ENCODE data around the gene TGFBR3.

DNA sequence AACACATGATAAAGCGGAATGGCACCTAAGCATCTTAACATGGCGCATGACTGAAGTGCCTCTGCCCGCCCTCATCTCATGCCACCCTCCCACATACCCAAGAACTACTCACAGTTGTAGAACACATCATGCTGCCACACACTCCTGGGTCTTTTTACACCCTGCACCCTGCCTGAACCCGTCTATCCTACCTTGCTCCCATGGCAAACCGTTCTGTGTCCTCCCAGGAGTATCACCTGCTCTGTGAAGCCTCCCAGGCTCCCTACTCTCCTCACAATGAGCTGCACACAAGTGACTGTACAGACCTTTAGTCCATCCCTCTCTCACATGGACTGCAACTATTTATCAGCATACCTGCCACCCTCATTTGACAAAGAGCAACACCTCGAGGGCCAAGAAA lies 144.0 kb downstream of the TGFBR3 start:
- TF ChIP-seq, protein P1, sequence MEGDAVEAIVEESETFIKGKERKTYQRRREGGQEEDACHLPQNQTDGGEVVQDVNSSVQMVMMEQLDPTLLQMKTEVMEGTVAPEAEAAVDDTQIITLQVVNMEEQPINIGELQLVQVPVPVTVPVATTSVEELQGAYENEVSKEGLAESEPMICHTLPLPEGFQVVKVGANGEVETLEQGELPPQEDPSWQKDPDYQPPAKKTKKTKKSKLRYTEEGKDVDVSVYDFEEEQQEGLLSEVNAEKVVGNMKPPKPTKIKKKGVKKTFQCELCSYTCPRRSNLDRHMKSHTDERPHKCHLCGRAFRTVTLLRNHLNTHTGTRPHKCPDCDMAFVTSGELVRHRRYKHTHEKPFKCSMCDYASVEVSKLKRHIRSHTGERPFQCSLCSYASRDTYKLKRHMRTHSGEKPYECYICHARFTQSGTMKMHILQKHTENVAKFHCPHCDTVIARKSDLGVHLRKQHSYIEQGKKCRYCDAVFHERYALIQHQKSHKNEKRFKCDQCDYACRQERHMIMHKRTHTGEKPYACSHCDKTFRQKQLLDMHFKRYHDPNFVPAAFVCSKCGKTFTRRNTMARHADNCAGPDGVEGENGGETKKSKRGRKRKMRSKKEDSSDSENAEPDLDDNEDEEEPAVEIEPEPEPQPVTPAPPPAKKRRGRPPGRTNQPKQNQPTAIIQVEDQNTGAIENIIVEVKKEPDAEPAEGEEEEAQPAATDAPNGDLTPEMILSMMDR (conservative IDR thresholded peaks at IDR 0.05; ENCODE audit: low read depth, low read length) = no peak
- TF ChIP-seq MXI1 (IDR thresholded peaks at IDR 0.05; ENCODE audit: borderline replicate concordance, low read depth, low read length) (no peak), CEBPB (IDR thresholded peaks at IDR 0.05; ENCODE audit: low read depth, low read length) (no peak), POLR2A (IDR thresholded peaks at IDR 0.05; ENCODE audit: low read depth, low read length) (no peak), BHLHE40 (IDR thresholded peaks at IDR 0.05; ENCODE audit: low read depth, low read length) (no peak), NFE2L2 (IDR thresholded peaks at IDR 0.05; ENCODE audit: low read depth, low read length) (no peak), RAD21 (IDR thresholded peaks at IDR 0.05; ENCODE audit: low read length) (no peak), FOS (IDR thresholded peaks at IDR 0.05; ENCODE audit: low read depth, low read length) (no peak), CHD1 (IDR thresholded peaks at IDR 0.05; ENCODE audit: low read depth, low read length) (no peak), RFX5 (IDR thresholded peaks at IDR 0.05; ENCODE audit: low read depth, low read length) (no peak), MAZ (IDR thresholded peaks at IDR 0.05; ENCODE audit: borderline replicate concordance, low read depth, low read length) (no peak), RCOR1 (IDR thresholded peaks at IDR 0.05; ENCODE audit: insufficient replicate concordance, low read length) (no peak), ELK1 (IDR thresholded peaks at IDR 0.05; ENCODE audit: borderline replicate concordance, low read depth, low read length) (no peak), SMC3 (IDR thresholded peaks at IDR 0.05; ENCODE audit: low read depth, low read length) (no peak)
